OCI-LY7 (cell line): ENCODE results near the gene TUBB8B. TPM values are rescaled to one million over a fixed set of nuclear protein-coding genes. Genes with fewer than 3 reads are reported as not detected.
"Not testable (repeated sequence)": the region's sequence is repeated elsewhere in the genome, so short reads cannot be mapped to it uniquely, and the experiment has no call there.

ENCODE experiments used
- BruUV-seq: library from RNA; stranded (reverse); fragments of 400-500 nt; replicated peaks from 2 replicates; lab custom pipeline; 2021; lab: Mats Ljungman, UMichigan
- CTCF ChIA-PET: fragments of 300-600 bp; sonication (Branson Sonifier 250); formaldehyde crosslinking; loops from one replicate; lab custom pipeline; 2022; ENCODE audit warnings: antibody characterized with exemption; ENCODE audit not compliant: unreplicated experiment; lab: Charles Lee
- POLR2A ChIA-PET: fragments of 300-600 bp; sonication (Branson Sonifier 250); formaldehyde crosslinking; loops from one replicate; lab custom pipeline; 2022; ENCODE audit warnings: antibody characterized with exemption; lab: Charles Lee
- DNase-seq: peaks from one replicate; pipeline ENCODE4 v3.0.0-alpha.2; 2015; ENCODE audit warnings: low spot score
- H2AFZ ChIP-seq: fragments of 200-600 bp; sonication (generic), shearing (Covaris generic); 2 replicates; pipeline ENCODE4 v1.6.1; 2014; ENCODE audit warnings: mild to moderate bottlenecking, antibody characterized with exemption, low read length, moderate library complexity
- H3K27ac ChIP-seq: fragments of 200-600 bp; sonication (generic); 2 replicates; pipeline ENCODE4 v1.5.1; 2014; ENCODE audit warnings: mixed run types, low read depth, mild to moderate bottlenecking, moderate library complexity, low read length, inconsistent platforms; ENCODE audit not compliant: poor library complexity, severe bottlenecking
- H3K36me3 ChIP-seq: fragments of 200-600 bp; sonication (generic); 2 replicates; pipeline ENCODE4 v1.6.1; 2014; ENCODE audit warnings: mild to moderate bottlenecking, antibody characterized with exemption, low read length, moderate library complexity, mixed read lengths; ENCODE audit not compliant: insufficient read depth
- H3K4me1 ChIP-seq: fragments of 200-600 bp; sonication (generic); 2 replicates; pipeline ENCODE4 v1.5.1; 2014; ENCODE audit warnings: mild to moderate bottlenecking, low read length; ENCODE audit not compliant: insufficient read depth, poor library complexity, severe bottlenecking
- H3K4me2 ChIP-seq: fragments of 200-600 bp; sonication (generic); 2 replicates; pipeline ENCODE4 v1.6.1; 2014; ENCODE audit warnings: mild to moderate bottlenecking, low read length
- H3K4me3 ChIP-seq: fragments of 200-600 bp; sonication (generic); 2 replicates; pipeline ENCODE4 v1.5.1; 2014; ENCODE audit warnings: mild to moderate bottlenecking, low read depth, low read length; ENCODE audit not compliant: poor library complexity, severe bottlenecking
- H3K79me2 ChIP-seq: fragments of 200-600 bp; sonication (generic); 2 replicates; pipeline ENCODE4 v1.6.1; 2016; ENCODE audit warnings: low read depth, mild to moderate bottlenecking, low read length, moderate library complexity, mixed read lengths; ENCODE audit not compliant: insufficient read depth
- H3K9me2 ChIP-seq: fragments of 200-600 bp; sonication (generic); 2 replicates; pipeline ENCODE4 v1.6.1; 2016; ENCODE audit warnings: mild to moderate bottlenecking, low read length, mixed read lengths; ENCODE audit not compliant: insufficient read depth
- H3K9me3 ChIP-seq: fragments of 200-600 bp; sonication (generic); 2 replicates; pipeline ENCODE4 v1.6.1; 2014; ENCODE audit warnings: mild to moderate bottlenecking, mixed run types, low read length, mixed read lengths
- H4K20me1 ChIP-seq: fragments of 200-600 bp; sonication (generic); 2 replicates; pipeline ENCODE4 v1.6.1; 2014; ENCODE audit warnings: mild to moderate bottlenecking, antibody characterized with exemption, low read length, moderate library complexity, mixed read lengths; ENCODE audit not compliant: insufficient read depth
- intact Hi-C: fragments of 100-400 bp; cut with micrococcal nuclease; formaldehyde crosslinking; loops from one replicate; pipeline ENCODE4 v1.10.0; 2022; ENCODE audit not compliant: unreplicated experiment
- total RNA-seq, 2 experiments: library from RNA; depleted of rRNA in 1 of 2; stranded (reverse); fragments of >200 nt in 1 of 2; shearing (Covaris generic) in 1 of 2; gene quantifications; 2 replicates each; pipeline ENCODE4 v1.2.3, GENCODE V29; 2014 to 2022

The TUBB8B gene
- total RNA-seq, 2 experiments from 2014 or later = not detected

- intact Hi-C loops, H3K9me3 ChIP-seq, CTCF ChIA-PET, BruUV-seq, H4K20me1 ChIP-seq, POLR2A ChIA-PET, H3K4me1 ChIP-seq, H3K4me2 ChIP-seq, H3K4me3 ChIP-seq, H3K79me2 ChIP-seq, DNase-seq, H3K9me2 ChIP-seq, H3K36me3 ChIP-seq, H2AFZ ChIP-seq, H3K27ac ChIP-seq: not testable (repeated sequence)
Observed at GRCh38 chr18:73181-73777, 23.9 kb upstream of the TUBB8B start.

- CTCF ChIA-PET, H4K20me1 ChIP-seq, H3K36me3 ChIP-seq, H3K9me2 ChIP-seq, H3K27ac ChIP-seq, H3K4me1 ChIP-seq, H3K9me3 ChIP-seq, BruUV-seq, H3K4me3 ChIP-seq, H3K79me2 ChIP-seq, H3K4me2 ChIP-seq, H2AFZ ChIP-seq, DNase-seq, POLR2A ChIA-PET, intact Hi-C loops: not testable (repeated sequence)
Observed at GRCh38 chr18:67701-68100, 18.3 kb upstream of the TUBB8B start.

- H3K4me3 ChIP-seq, H2AFZ ChIP-seq, DNase-seq, BruUV-seq, intact Hi-C loops, H4K20me1 ChIP-seq, H3K27ac ChIP-seq, H3K9me2 ChIP-seq, H3K9me3 ChIP-seq, H3K4me1 ChIP-seq, H3K4me2 ChIP-seq, CTCF ChIA-PET, POLR2A ChIA-PET, H3K36me3 ChIP-seq, H3K79me2 ChIP-seq: not testable (repeated sequence)
Observed at GRCh38 chr18:64279-64678, 14.9 kb upstream of the TUBB8B start.

DNA sequence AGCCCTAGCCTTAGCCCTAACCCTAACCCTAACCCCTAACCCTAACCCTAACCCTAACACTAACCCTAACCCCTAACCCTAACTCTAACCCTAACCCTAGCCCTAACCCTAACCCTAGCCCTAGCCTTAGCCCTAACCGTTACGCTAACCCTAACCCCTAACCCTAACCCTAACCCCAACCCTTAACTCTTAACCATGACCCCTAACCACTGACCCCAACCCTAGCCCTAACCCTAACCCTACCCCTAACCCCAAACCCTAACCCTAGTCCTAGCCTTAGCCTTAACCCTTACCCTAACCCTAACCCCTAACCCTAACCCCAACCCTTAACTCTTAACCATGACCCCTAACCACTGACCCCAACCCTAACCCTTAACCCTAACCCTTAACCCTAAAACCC, 14.2 kb upstream of the TUBB8B start:
- H3K4me1 ChIP-seq, H2AFZ ChIP-seq, intact Hi-C loops, H3K4me3 ChIP-seq, H3K36me3 ChIP-seq, H3K4me2 ChIP-seq, POLR2A ChIA-PET, H3K9me3 ChIP-seq, CTCF ChIA-PET, H3K9me2 ChIP-seq, H4K20me1 ChIP-seq, H3K27ac ChIP-seq, H3K79me2 ChIP-seq, BruUV-seq: not testable (repeated sequence)
- DNase-seq = peak; percentile 5

GRCh38 chr18:54388-54787, 5.0 kb upstream of the TUBB8B start:
- intact Hi-C loops, BruUV-seq: not testable (repeated sequence)

GRCh38 chr18:48696-49095, 719 bp downstream of the TUBB8B start:
- H3K9me2 ChIP-seq, BruUV-seq, intact Hi-C loops, H4K20me1 ChIP-seq, H3K4me3 ChIP-seq, H3K79me2 ChIP-seq, CTCF ChIA-PET, H3K27ac ChIP-seq, H2AFZ ChIP-seq, H3K36me3 ChIP-seq, POLR2A ChIA-PET, DNase-seq, H3K4me2 ChIP-seq, H3K9me3 ChIP-seq, H3K4me1 ChIP-seq: not testable (repeated sequence)

More at GRCh38 chr18:54388-54787, 5.0 kb upstream of the TUBB8B start:
- H3K27ac ChIP-seq, H3K4me1 ChIP-seq, H4K20me1 ChIP-seq, POLR2A ChIA-PET, H2AFZ ChIP-seq, H3K9me2 ChIP-seq, H3K4me3 ChIP-seq, DNase-seq, CTCF ChIA-PET, H3K4me2 ChIP-seq, H3K9me3 ChIP-seq, H3K36me3 ChIP-seq, H3K79me2 ChIP-seq: not testable (repeated sequence)
